H1 (cell line): ENCODE results near the gene ABCA5. TPM values are rescaled to one million over a fixed set of nuclear protein-coding genes. Genes with fewer than 3 reads are reported as not detected.

ENCODE experiments used
- CTCF ChIA-PET: fragments of 300-600 bp; sonication (Branson Sonifier 250); formaldehyde crosslinking; loops from one replicate; lab custom pipeline; 2021; ENCODE audit not compliant: partially characterized antibody; lab: Charles Lee
- POLR2A ChIA-PET: fragments of 300-600 bp; sonication (Branson Sonifier 250); formaldehyde crosslinking; loops from one replicate; lab custom pipeline; 2021; ENCODE audit warnings: inconsistent platforms; ENCODE audit not compliant: partially characterized antibody; lab: Charles Lee
- DNase-seq, 2 experiments: peaks; one replicate each; pipeline versions ENCODE4 v3.0.0 to v3.0.0-alpha.2; 2010 to 2022; ENCODE audit warnings: low spot score in 2 of 2, low read depth in 1 of 2, mixed read lengths in 1 of 2
- FAIRE-seq: peaks from 2 replicates; lab custom pipeline; 2011; peaks lifted over from hg19 to GRCh38; lab: Jason Lieb, UNC
- H2AFZ ChIP-seq: 2 replicates; pipeline ENCODE4 v1.8.1; 2012; ENCODE audit warnings: low read length, inconsistent platforms
- H2AK5ac ChIP-seq: 2 replicates; pipeline ENCODE4 v1.6.1; 2013; ENCODE audit warnings: low read depth, low read length
- H2BK120ac ChIP-seq: replicated peaks from 2 replicates; pipeline ENCODE3; 2013; ENCODE audit warnings: low read depth, low read length, inconsistent platforms
- H2BK12ac ChIP-seq: 2 replicates; pipeline ENCODE4 v1.6.1; 2013; ENCODE audit warnings: low read depth, low read length
- H2BK15ac ChIP-seq: 2 replicates; pipeline ENCODE4 v1.6.1; 2013; ENCODE audit warnings: low read length
- H2BK20ac ChIP-seq: 2 replicates; pipeline ENCODE4 v1.6.1; 2013; ENCODE audit warnings: low read length
- H2BK5ac ChIP-seq: 2 replicates; pipeline ENCODE4 v1.6.1; 2013; ENCODE audit warnings: low read depth, low read length
- H3K14ac ChIP-seq: 2 replicates; pipeline ENCODE4 v1.6.1; 2013; ENCODE audit warnings: inconsistent platforms; ENCODE audit not compliant: insufficient read length
- H3K18ac ChIP-seq: 2 replicates; pipeline ENCODE4 v1.6.1; 2013; ENCODE audit warnings: low read length; ENCODE audit errors: extremely low read depth
- H3K23ac ChIP-seq: 2 replicates; pipeline ENCODE4 v1.6.1; 2013; ENCODE audit warnings: inconsistent platforms; ENCODE audit not compliant: insufficient read length
- H3K23me2 ChIP-seq: 2 replicates; pipeline ENCODE4 v1.6.1; 2013; ENCODE audit warnings: low read depth, low read length
- H3K27ac ChIP-seq: 2 replicates; pipeline ENCODE4 v1.6.1; 2011; ENCODE audit warnings: low read depth, low read length, inconsistent platforms
- H3K27me3 ChIP-seq, 4 experiments: replicated peaks in 1 of 4; 1 replicate in 1 of 4; 2 replicates in 3 of 4; pipeline versions ENCODE4 v1.6.1 to v1.8.1; 2011 to 2013; ENCODE audit warnings: low read length in 3 of 4, mild to moderate bottlenecking in 3 of 4, inconsistent platforms in 2 of 4, mixed read lengths in 2 of 4, moderate library complexity in 1 of 4; ENCODE audit not compliant: control insufficient read depth in 3 of 4, insufficient read depth in 3 of 4; ENCODE audit errors: extremely low read depth in 1 of 4
- H3K36me3 ChIP-seq, 4 experiments: 2 replicates each; pipeline versions ENCODE4 v1.6.1 to v1.8.1; 2011 to 2013; ENCODE audit warnings: mild to moderate bottlenecking in 4 of 4, low read length in 3 of 4, moderate library complexity in 2 of 4, control low read depth in 1 of 4, inconsistent platforms in 1 of 4; ENCODE audit not compliant: insufficient read depth in 4 of 4, control insufficient read depth in 2 of 4
- H3K4ac ChIP-seq: replicated peaks from 2 replicates; pipeline ENCODE3; 2013; ENCODE audit warnings: low read length, low read depth, mixed read lengths, inconsistent platforms; ENCODE audit not compliant: insufficient read length
- H3K4me1 ChIP-seq, 4 experiments: replicated peaks in 1 of 4; 1 replicate in 1 of 4; 2 replicates in 3 of 4; pipeline versions ENCODE4 v1.6.1 to v1.8.1; 2011 to 2013; ENCODE audit warnings: low read length in 3 of 4, inconsistent platforms in 2 of 4, mixed read lengths in 1 of 4; ENCODE audit not compliant: insufficient read depth in 4 of 4, control insufficient read depth in 3 of 4
- H3K4me2 ChIP-seq, 2 experiments: 2 replicates each; pipeline versions ENCODE4 v1.6.1 to v1.8.1; 2011 to 2013; ENCODE audit warnings: low read depth in 2 of 2, low read length in 2 of 2, control low read depth in 1 of 2, inconsistent platforms in 1 of 2, mild to moderate bottlenecking in 1 of 2; ENCODE audit not compliant: insufficient read depth in 1 of 2
- H3K4me3 ChIP-seq, 4 experiments: fragments of 200-600, 300-600 bp in 1 of 4; sonication (generic), shearing (Covaris generic), sonication (Bioruptor Twin) in 1 of 4; 2 replicates each; pipeline versions ENCODE4 v1.5.1 to v1.8.1; 2011 to 2016; ENCODE audit warnings: low read length in 4 of 4, low read depth in 3 of 4, control low read depth in 2 of 4, inconsistent platforms in 2 of 4, mild to moderate bottlenecking in 2 of 4, mixed read lengths in 1 of 4, moderate library complexity in 1 of 4; ENCODE audit not compliant: insufficient read depth in 2 of 4; ENCODE audit errors: extremely low read depth in 1 of 4
- H3K56ac ChIP-seq: replicated peaks from 2 replicates; pipeline ENCODE3; 2013; ENCODE audit warnings: low read depth, mild to moderate bottlenecking, mixed read lengths, low read length, inconsistent platforms; ENCODE audit not compliant: insufficient read length
- H3K79me1 ChIP-seq: 2 replicates; pipeline ENCODE4 v1.6.1; 2013; ENCODE audit warnings: low read depth, low read length, control low read depth
- H3K79me2 ChIP-seq, 2 experiments: 2 replicates each; pipeline versions ENCODE4 v1.6.1 to v1.8.1; 2012 to 2013; ENCODE audit warnings: low read length in 2 of 2, mild to moderate bottlenecking in 2 of 2, inconsistent platforms in 1 of 2; ENCODE audit not compliant: insufficient read depth in 2 of 2, control insufficient read depth in 1 of 2
- H3K9ac ChIP-seq, 4 experiments: replicated peaks in 1 of 4; 1 replicate in 1 of 4; 2 replicates in 3 of 4; pipeline versions ENCODE4 v1.6.1 to v1.8.1; 2011 to 2013; ENCODE audit warnings: low read depth in 3 of 4, low read length in 3 of 4, control low read depth in 2 of 4, mild to moderate bottlenecking in 2 of 4, moderate library complexity in 2 of 4, inconsistent platforms in 1 of 4; ENCODE audit errors: extremely low read depth in 1 of 4
- H3K9me3 ChIP-seq, 2 experiments: 2 replicates each; pipeline versions ENCODE4 v1.6.1 to v1.8.1; 2012 to 2013; ENCODE audit warnings: mild to moderate bottlenecking in 2 of 2, moderate library complexity in 2 of 2, control low read depth in 1 of 2, inconsistent platforms in 1 of 2, low read depth in 1 of 2, low read length in 1 of 2, mixed read lengths in 1 of 2; ENCODE audit not compliant: insufficient read depth in 2 of 2
- H4K20me1 ChIP-seq, 2 experiments: replicated peaks in 1 of 2; 2 replicates each; pipeline versions ENCODE3 to v1.8.1; 2011 to 2013; ENCODE audit warnings: inconsistent platforms in 2 of 2, low read length in 2 of 2, mild to moderate bottlenecking in 1 of 2; ENCODE audit not compliant: insufficient read depth in 2 of 2, control insufficient read depth in 1 of 2
- H4K5ac ChIP-seq: 2 replicates; pipeline ENCODE4 v1.6.1; 2013; ENCODE audit warnings: low read length, low read depth, mixed read lengths, inconsistent platforms; ENCODE audit not compliant: insufficient read length
- H4K8ac ChIP-seq: 2 replicates; pipeline ENCODE4 v1.8.0; 2013; ENCODE audit warnings: mild to moderate bottlenecking, moderate library complexity, low read length, inconsistent platforms; ENCODE audit not compliant: insufficient read depth; ENCODE audit errors: extremely low read depth
- H4K91ac ChIP-seq: replicated peaks from 2 replicates; pipeline ENCODE3; 2013; ENCODE audit warnings: low read length, mixed read lengths, inconsistent platforms; ENCODE audit not compliant: insufficient read length
- ATF2 ChIP-seq: IDR thresholded peaks from 2 replicates; pipeline ENCODE4 v1.6.1; 2012; ENCODE audit warnings: low read length, inconsistent platforms
- BCL11A ChIP-seq, 2 experiments: IDR thresholded peaks; one replicate each; pipeline ENCODE4 v1.6.1; 2011; ENCODE audit warnings: low read depth in 2 of 2, low read length in 2 of 2, mild to moderate bottlenecking in 2 of 2
- CHD1 ChIP-seq: IDR thresholded peaks from 2 replicates; pipeline ENCODE4 v1.6.1; 2012; ENCODE audit warnings: low read depth, low read length, improper control_type of control experiment
- HDAC2 ChIP-seq, 2 experiments: fragments of 300-600 bp in 1 of 2; sonication (generic) in 1 of 2; IDR thresholded peaks; 2 replicates each; pipeline ENCODE4 v1.6.1; 2011 to 2012; ENCODE audit warnings: low read depth in 2 of 2, low read length in 2 of 2, mild to moderate bottlenecking in 2 of 2, moderate library complexity in 2 of 2, borderline replicate concordance in 1 of 2, inconsistent platforms in 1 of 2
- KDM4A ChIP-seq: IDR thresholded peaks from one replicate; pipeline ENCODE4 v1.7.1; 2012; ENCODE audit warnings: low read depth, mild to moderate bottlenecking, moderate library complexity, low read length, inconsistent platforms; ENCODE audit not compliant: severe bottlenecking
- MAX ChIP-seq: IDR thresholded peaks from 2 replicates; pipeline ENCODE4 v1.6.1; 2012; ENCODE audit warnings: inconsistent platforms
- RAD21 ChIP-seq, 2 experiments: IDR thresholded peaks in 1 of 2; conservative IDR thresholded peaks in 1 of 2; 2 replicates each; pipeline ENCODE4 v1.6.1; 2011; ENCODE audit warnings: low read depth in 2 of 2, low read length in 2 of 2, improper control_type of control experiment in 1 of 2, inconsistent platforms in 1 of 2, mild to moderate bottlenecking in 1 of 2, moderate library complexity in 1 of 2
- RNF2 ChIP-seq: fragments of 200-900, 300-1000 bp; sonication (generic); IDR thresholded peaks from 2 replicates; pipeline ENCODE4 v1.7.1; 2016; ENCODE audit warnings: borderline replicate concordance, low read depth, mild to moderate bottlenecking, antibody characterized with exemption, low read length; ENCODE audit not compliant: poor library complexity, severe bottlenecking; ENCODE audit errors: missing control alignments
- SRF ChIP-seq: IDR thresholded peaks from 2 replicates; pipeline ENCODE4 v1.6.1; 2011; ENCODE audit warnings: mild to moderate bottlenecking, low read depth, low read length, moderate library complexity
- SUZ12 ChIP-seq: fragments of 200-600 bp; sonication (generic); IDR thresholded peaks from 2 replicates; pipeline ENCODE4 v1.6.1; 2012; ENCODE audit warnings: mild to moderate bottlenecking, inconsistent platforms, low read length, moderate library complexity, mixed read lengths
- YY1 ChIP-seq: IDR thresholded peaks from 2 replicates; pipeline ENCODE4 v1.6.1; 2011; ENCODE audit warnings: low read depth, mild to moderate bottlenecking, low read length
- WGBS, 2 experiments: shearing (Covaris generic) in 1 of 2; methylation state at CpG; one replicate each; pipeline versions ENCODE4 v1.1.6 to v1.1.7; 2013 to 2015; ENCODE audit warnings: low lambda C conversion rate in 2 of 2, mixed read lengths in 2 of 2, inconsistent platforms in 1 of 2, low coverage in 1 of 2, missing lambda C conversion rate in 1 of 2; ENCODE audit not compliant: insufficient replicate concordance in 2 of 2, insufficient coverage in 1 of 2, insufficient read length in 1 of 2; ENCODE audit errors: extremely low coverage in 1 of 2, missing lambda C conversion rate in 1 of 2; 5-methylcytosine and 5-hydroxymethylcytosine counted together
- polyA plus RNA-seq, 7 experiments: library from polyadenylated mRNA; depleted of rRNA in 3 of 7; stranded (reverse) in 5 of 7; unstranded in 2 of 7; fragments of >200 nt in 5 of 7; fragments of 200-250 nt in 2 of 7; gene quantifications; 1 replicate in 5 of 7; 2 replicates in 1 of 7; 4 replicates in 1 of 7; pipeline versions ENCODE4 v1.2.1 to v1.2.3, GENCODE V29; 2011 to 2013; ENCODE audit warnings: missing spikeins in 2 of 7, mixed read lengths in 2 of 7
- total RNA-seq: library from RNA; stranded (reverse); fragmentation: NEBNext Ultra II Directional; extraction: Animal tissue kit (Norgen Biotek cat#: 25700); gene quantifications from 2 replicates; pipeline ENCODE4 v1.2.1, GENCODE V29; 2021

The ABCA5 gene
- total and polyA plus RNA-seq, 2 of the 8 experiments (the other 6 are each of a cell fraction or from before 2014, with no cell fraction given) = 1.3 to 4.1 TPM

GRCh38 chr17:69271023-69271422 is 55.9 kb downstream of the ABCA5 start:
- POLR2A ChIA-PET = no interaction called here
- 85% methylated on average over 7 of the region's 7 CpGs; no CpG with 5 or more reads in 1 of the 2 experiments for WGBS, 2 experiments
- TF ChIP-seq HDAC2 (IDR thresholded peaks at IDR 0.05; ENCODE audit: borderline replicate concordance in 1 of 2, low read depth in 2 of 2, low read length in 2 of 2) = no peak
- no peak for TF ChIP-seq RNF2
- no peak for TF ChIP-seq SRF
- TF ChIP-seq SUZ12 = no peak
- TF ChIP-seq ATF2 = no peak
- no peak for TF ChIP-seq MAX
- no peak for TF ChIP-seq BCL11A (IDR thresholded peaks at IDR 0.05; ENCODE audit: low read depth in 2 of 2, low read length in 2 of 2)
- no peak for TF ChIP-seq KDM4A
- no peak for TF ChIP-seq CHD1
- no peak for TF ChIP-seq RAD21 (IDR thresholded peaks at IDR 0.05 in 1 of 2, conservative IDR thresholded peaks at IDR 0.05 in 1 of 2; ENCODE audit: low read depth in 2 of 2, low read length in 2 of 2)
- no peak for TF ChIP-seq YY1

More at GRCh38 chr17:69271023-69271422, 55.9 kb downstream of the ABCA5 start:
- H3K79me2 ChIP-seq = no peaks in the 10 kb centered on the region
- no peaks in the 10 kb centered on the region for H3K9me3 ChIP-seq
- H3K36me3 ChIP-seq = no peaks in the 10 kb centered on the region
- FAIRE-seq (no peak), DNase-seq (no peak)
- no peak overlapping the region for H2AFZ ChIP-seq
- H2BK15ac ChIP-seq = no peak overlapping the region
- H3K27me3 ChIP-seq = no peaks in the 10 kb centered on the region
- no peak overlapping the region for H3K14ac ChIP-seq
- H2BK120ac ChIP-seq = no peak overlapping the region
- H3K4ac ChIP-seq = no peak overlapping the region
- H3K23me2 ChIP-seq = no peaks in the 10 kb centered on the region
- H4K91ac ChIP-seq = no peak overlapping the region
- H2BK5ac ChIP-seq = no peak overlapping the region
- H3K9ac ChIP-seq = no peak overlapping the region
- H2AK5ac ChIP-seq = no peak overlapping the region
- no peaks in the 10 kb centered on the region for H3K79me1 ChIP-seq
- H3K18ac ChIP-seq = no peak overlapping the region
- H3K4me3 ChIP-seq = no peak overlapping the region
- CTCF ChIA-PET = no interaction called here
- no peak overlapping the region for H4K8ac ChIP-seq
- no peak overlapping the region for H2BK20ac ChIP-seq
- no peak overlapping the region for H4K5ac ChIP-seq
- H3K23ac ChIP-seq = no peak overlapping the region
- H3K4me1 ChIP-seq = no peaks in the 10 kb centered on the region
- peaks cover 0 to 1% of the 10 kb centered on the region in 2 experiments for H4K20me1 ChIP-seq
- no peak overlapping the region for H3K56ac ChIP-seq
- no peak overlapping the region for H3K4me2 ChIP-seq
- no peak overlapping the region for H2BK12ac ChIP-seq
- no peak overlapping the region for H3K27ac ChIP-seq
